Thoracic aorta (tissue), 2 donors: ENCODE results near the gene SPATA32. TPM values are rescaled to one million over a fixed set of nuclear protein-coding genes. Genes with fewer than 3 reads are reported as not detected.

ENCODE experiments used
- ATAC-seq: fragments of 150-250 bp; one replicate; pipeline ENCODE4 v1.8.0; 2017; ENCODE audit warnings: low read depth; ENCODE audit not compliant: insufficient number of reproducible peaks, low FRiP score
- DNase-seq: peaks from one replicate; pipeline ENCODE4 v3.0.0-alpha.2; 2020; ENCODE audit warnings: low spot score
- H3K27ac ChIP-seq, 2 donors: fragments of 200-600 bp; sonication (generic); 1 replicate in 1 of 2; 2 replicates in 1 of 2; pipeline ENCODE4 v1.5.1; 2016; ENCODE audit warnings: mild to moderate bottlenecking in 2 of 2, moderate library complexity in 2 of 2
- H3K27me3 ChIP-seq: fragments of 200-600 bp; sonication (generic); replicated peaks from 2 replicates; pipeline ENCODE4 v1.6.0; 2016; ENCODE audit warnings: mild to moderate bottlenecking; ENCODE audit not compliant: insufficient read depth
- H3K36me3 ChIP-seq: fragments of 200-600 bp; sonication (generic); one replicate; pipeline ENCODE4 v1.5.1; 2016
- H3K4me1 ChIP-seq, 2 donors: fragments of 200-600 bp; sonication (generic); 1 replicate in 1 of 2; 2 replicates in 1 of 2; pipeline versions ENCODE4 v1.5.1 to v1.6.0; 2016; ENCODE audit warnings: low read depth in 2 of 2, mild to moderate bottlenecking in 1 of 2; ENCODE audit not compliant: control insufficient read depth in 1 of 2
- H3K4me3 ChIP-seq: fragments of 200-600 bp; sonication (generic); 2 replicates; pipeline ENCODE4 v1.5.1; 2016; ENCODE audit warnings: mild to moderate bottlenecking
- H3K9me3 ChIP-seq: fragments of 200-600 bp; sonication (generic); 2 replicates; pipeline ENCODE4 v1.5.1; 2016
- CTCF ChIP-seq: fragments of 200-600 bp; sonication (generic); IDR thresholded peaks from one replicate; pipeline ENCODE4 v1.5.1; 2019; ENCODE audit warnings: antibody characterized with exemption
- total RNA-seq, 2 donors: library from RNA; depleted of rRNA; stranded (reverse); fragments of >200 nt; gene quantifications; one replicate each; pipeline versions ENCODE4 v1.1.0 to v1.2.3, GENCODE V29; 2016

Gene SPATA32
- total RNA-seq, 2 donors from 2014 or later: not detected

DNA sequence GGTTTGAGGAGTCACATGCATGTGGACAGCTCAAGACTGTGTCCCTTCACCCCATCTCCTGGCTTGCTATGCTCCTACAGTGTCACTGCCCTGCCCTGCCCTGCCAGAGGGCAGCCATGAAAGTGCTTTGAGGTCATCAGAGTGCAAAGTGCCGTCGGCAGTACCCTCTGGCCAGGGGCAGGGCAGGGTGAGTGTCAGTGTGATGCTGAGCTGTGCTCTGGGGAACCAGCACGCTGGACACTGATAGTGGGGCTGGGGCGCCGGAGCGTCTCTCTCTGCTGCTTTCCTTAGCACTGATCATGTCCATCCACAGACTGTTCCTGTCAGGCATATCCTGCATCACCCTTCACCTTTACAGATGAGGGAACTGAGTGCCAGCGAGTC is 1.6 kb upstream of the SPATA32 start:
- no peak for DNase-seq
- Histone ChIP-seq H3K27me3 (no peaks in the 10 kb centered on the region), H3K4me1 (peaks cover 0 to 12% of the 10 kb centered on the region in 2 donors), H3K4me3 (no peak overlapping the region), H3K36me3 (peaks cover 27% of the 10 kb centered on the region), H3K9me3 (no peaks in the 10 kb centered on the region), H3K27ac (no peak overlapping the region)
- no peak for ATAC-seq
- no peak for TF ChIP-seq CTCF

DNA sequence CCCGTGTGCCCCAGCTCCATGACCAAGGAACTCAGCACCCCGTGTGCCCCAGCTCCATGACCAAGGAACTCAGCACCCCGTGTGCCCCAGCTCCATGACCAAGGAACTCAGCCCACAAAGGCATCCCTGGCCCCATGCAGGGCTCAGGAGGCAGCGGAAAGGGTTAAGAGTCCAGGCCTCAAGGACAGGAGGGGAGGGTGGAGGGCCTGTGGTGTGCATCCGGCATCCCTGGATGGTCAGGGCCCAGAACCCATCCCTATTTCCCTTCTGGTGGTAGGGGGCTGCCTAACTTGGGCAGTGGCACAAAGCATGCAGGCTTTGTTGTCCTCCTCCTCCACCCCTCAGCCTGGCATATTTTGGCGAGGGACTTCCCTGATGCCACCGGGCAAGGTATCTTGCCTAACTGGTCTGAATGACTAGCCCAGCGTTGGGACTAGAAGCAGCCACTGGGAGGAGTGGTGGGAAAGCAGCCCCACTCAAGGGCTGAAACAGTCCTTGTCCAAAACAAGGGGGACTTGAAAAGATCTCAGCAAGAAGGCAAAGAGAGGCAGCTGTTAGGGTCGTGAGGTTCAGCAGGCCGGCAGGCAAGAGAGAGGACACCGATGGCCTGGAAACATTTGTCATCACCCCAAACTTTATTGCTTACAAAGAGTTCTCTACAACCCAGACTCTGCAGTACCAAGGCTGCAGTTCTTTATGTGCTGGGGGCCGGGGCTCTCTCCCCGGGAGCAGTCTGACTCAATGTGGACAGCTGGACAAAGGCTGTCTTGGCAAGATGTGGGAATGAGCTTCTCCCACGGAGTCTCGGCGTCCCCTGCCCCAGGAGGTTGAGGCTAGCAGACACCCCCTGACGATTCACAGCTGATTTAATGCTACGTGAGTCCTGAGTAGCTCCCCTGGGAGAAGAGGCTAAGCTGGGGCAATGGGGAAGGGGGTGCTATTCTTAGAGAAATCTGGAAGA is 902 bp upstream of the SPATA32 start:
- DNase-seq: no peak
- Histone ChIP-seq H3K27ac (no peak overlapping the region), H3K9me3 (no peaks in the 10 kb centered on the region), H3K36me3 (peaks cover 22% of the 10 kb centered on the region), H3K27me3 (no peaks in the 10 kb centered on the region), H3K4me1 (peaks cover 0 to 12% of the 10 kb centered on the region in 2 donors), H3K4me3 (peak overlapping the region; percentile 92)
- no peak for TF ChIP-seq CTCF
- ATAC-seq: no peak

DNA sequence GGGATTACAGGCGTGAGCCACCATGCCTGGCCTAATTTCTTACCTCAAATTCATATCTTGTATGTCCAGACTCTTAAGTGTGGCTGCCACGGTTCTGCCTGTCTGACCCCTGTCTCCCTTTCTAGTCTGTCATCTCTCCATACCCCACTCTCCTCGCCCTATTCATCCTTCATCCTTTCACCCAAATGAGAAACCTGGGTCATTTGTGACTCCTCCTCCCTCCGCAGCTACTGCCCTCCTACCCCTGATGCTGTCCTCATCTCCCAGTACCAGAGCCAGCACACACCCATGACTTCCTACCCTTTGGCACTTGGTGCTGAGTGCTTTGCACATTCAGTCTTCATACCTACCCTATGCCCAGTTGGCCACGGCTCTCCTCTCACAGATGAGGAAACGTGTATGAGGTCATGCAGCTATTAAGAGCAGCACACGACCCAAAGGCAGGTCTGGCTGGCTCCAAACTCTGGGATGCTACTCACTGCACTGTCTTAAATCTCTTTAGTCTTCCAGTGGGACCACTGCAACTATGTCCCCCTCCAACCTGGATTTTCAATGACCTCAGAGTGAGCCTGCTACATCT is 1.6 kb downstream of the SPATA32 start:
- no peaks in the 10 kb centered on the region for H3K27me3 ChIP-seq
- peaks cover 7% of the 10 kb centered on the region for H3K36me3 ChIP-seq
- no peak for TF ChIP-seq CTCF
- no peaks in the 10 kb centered on the region for H3K9me3 ChIP-seq
- DNase-seq (no peak), ATAC-seq (no peak)
- H3K27ac ChIP-seq: no peak overlapping the region
- no peak overlapping the region for H3K4me3 ChIP-seq
- H3K4me1 ChIP-seq: peaks cover 0 to 6% of the 10 kb centered on the region in 2 donors

- H3K36me3 ChIP-seq: no peaks in the 10 kb centered on the region
- peaks cover 0 to 6% of the 10 kb centered on the region in 2 donors for H3K4me1 ChIP-seq
- no peaks in the 10 kb centered on the region for H3K27me3 ChIP-seq
- no peak overlapping the region for H3K4me3 ChIP-seq
- DNase-seq (no peak), ATAC-seq (no peak)
- TF ChIP-seq CTCF: no peak
- no peaks in the 10 kb centered on the region for H3K9me3 ChIP-seq
- no peak overlapping the region for H3K27ac ChIP-seq
Observed at GRCh38 chr17:45258981-45259380, 2.9 kb downstream of the SPATA32 start.

DNA sequence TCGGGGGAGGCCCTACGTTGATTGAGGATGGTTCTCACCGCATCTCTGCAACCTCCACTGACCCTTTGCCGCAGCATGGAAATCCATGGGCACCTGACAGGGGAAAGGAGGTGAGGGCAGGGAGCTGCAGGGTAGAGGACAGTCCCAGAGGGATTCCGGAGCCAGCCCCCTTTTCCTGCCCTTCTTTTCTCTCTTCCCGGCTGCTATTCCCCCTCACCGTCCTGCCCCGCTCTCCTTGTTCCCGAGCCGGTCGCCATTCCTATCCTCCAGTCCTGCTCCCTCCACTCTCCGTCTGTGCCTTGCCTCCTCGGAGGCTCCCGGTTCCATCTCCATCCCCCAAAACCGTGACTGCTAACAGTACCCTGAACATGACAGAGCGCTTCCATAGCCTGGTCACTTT is 4.8 kb downstream of the SPATA32 start:
- no peak for ATAC-seq
- TF ChIP-seq CTCF: no peak
- no peaks in the 10 kb centered on the region for H3K36me3 ChIP-seq

More for the DNA sequence above, 4.8 kb downstream of the SPATA32 start:
- DNase-seq: no peak
- Histone ChIP-seq H3K4me1 (peaks cover 0 to under 1% of the 10 kb centered on the region in 2 donors), H3K9me3 (no peaks in the 10 kb centered on the region), H3K4me3 (no peak overlapping the region), H3K27ac (no peak overlapping the region), H3K27me3 (no peaks in the 10 kb centered on the region)
